NT2/D1 (cell line): Measurements from ENCODE around the gene C9orf72.

Experiments used
- DNase-seq: peaks from one replicate; pipeline ENCODE4 v3.0.0-alpha.2; 2011; ENCODE audit warnings: low read depth, low spot score
- H3K27me3 ChIP-seq: 2 replicates; pipeline ENCODE4 v1.6.0; 2011; ENCODE audit warnings: mild to moderate bottlenecking; ENCODE audit not compliant: insufficient read length, insufficient read depth
- H3K36me3 ChIP-seq: 2 replicates; pipeline ENCODE4 v1.6.1; 2011; ENCODE audit warnings: mild to moderate bottlenecking, low read length, mixed read lengths; ENCODE audit not compliant: insufficient read depth, insufficient read length
- H3K4me1 ChIP-seq: 2 replicates; pipeline ENCODE4 v1.5.1; 2011; ENCODE audit not compliant: insufficient read depth, insufficient read length
- H3K4me3 ChIP-seq: 2 replicates; pipeline ENCODE4 v1.5.1; 2011; ENCODE audit warnings: low read depth; ENCODE audit not compliant: insufficient read length
- H3K9ac ChIP-seq: 2 replicates; pipeline ENCODE4 v1.6.0; 2011; ENCODE audit warnings: low read depth; ENCODE audit not compliant: insufficient read length
- H3K9me3 ChIP-seq: 2 replicates; pipeline ENCODE4 v1.5.1; 2011; ENCODE audit warnings: mild to moderate bottlenecking, low read length; ENCODE audit not compliant: insufficient read depth
- SUZ12 ChIP-seq: IDR thresholded peaks from 2 replicates; pipeline ENCODE4 v1.6.1; 2011; ENCODE audit not compliant: insufficient read length, insufficient read depth; ENCODE audit errors: extremely low read depth
- YY1 ChIP-seq: IDR thresholded peaks from 2 replicates; pipeline ENCODE4 v1.6.1; 2011; ENCODE audit not compliant: insufficient read length, insufficient read depth
- ZNF274 ChIP-seq: IDR thresholded peaks from 2 replicates; pipeline ENCODE4 v1.6.1; 2011; ENCODE audit warnings: mild to moderate bottlenecking, low read depth, low read length

The C9orf72 gene

DNA sequence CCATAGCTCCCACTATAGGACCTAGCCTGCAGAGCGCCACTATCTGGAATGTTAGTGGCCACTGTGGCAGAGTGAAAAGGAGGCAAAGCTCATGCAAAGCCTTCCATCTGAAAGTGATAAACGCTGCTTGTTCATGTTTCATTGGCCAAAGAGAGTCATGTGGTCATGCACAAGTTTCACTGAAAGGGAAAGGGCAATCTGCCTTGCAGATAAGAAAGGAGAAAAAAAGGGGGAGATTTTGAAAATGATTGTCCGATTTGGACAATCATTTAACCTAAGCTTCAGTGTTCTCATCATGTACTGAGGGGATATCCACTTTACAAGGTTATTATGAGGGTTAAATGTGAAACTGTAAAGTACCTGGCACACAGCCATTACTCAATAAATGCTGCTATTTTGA lies 34.6 kb downstream of the C9orf72 start:
- TF ChIP-seq YY1 (no peak), SUZ12 (no peak), ZNF274 (no peak)
- no peak overlapping the region for H3K4me3 ChIP-seq
- peaks cover 3% of the 10 kb centered on the region for H3K4me1 ChIP-seq
- no peaks in the 10 kb centered on the region for H3K9me3 ChIP-seq
- H3K27me3 ChIP-seq = no peaks in the 10 kb centered on the region
- DNase-seq = no peak
- H3K36me3 ChIP-seq = no peaks in the 10 kb centered on the region
- no peak overlapping the region for H3K9ac ChIP-seq

DNA sequence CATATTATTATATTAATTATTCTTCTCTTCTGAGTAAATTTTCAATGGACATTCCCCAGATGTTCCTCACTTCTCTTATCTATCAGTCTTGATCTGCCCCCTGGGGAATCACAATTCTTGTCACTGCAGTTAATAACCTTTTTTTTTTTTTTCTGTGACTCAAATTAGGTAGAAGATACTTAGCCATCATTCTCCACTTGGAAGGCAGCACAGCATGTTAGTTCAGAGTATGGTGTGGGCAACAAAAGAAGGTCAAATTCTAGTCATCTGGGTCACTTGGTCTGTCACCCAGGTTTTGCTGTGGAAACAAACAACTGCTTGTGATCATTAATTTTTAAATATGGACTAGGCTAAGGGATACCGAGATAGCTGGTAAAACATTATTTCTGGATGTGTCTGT lies 35.5 kb downstream of the C9orf72 start:
- no peaks in the 10 kb centered on the region for H3K9me3 ChIP-seq
- no peak overlapping the region for H3K9ac ChIP-seq
- DNase-seq = no peak
- H3K4me1 ChIP-seq = peaks cover 3% of the 10 kb centered on the region
- H3K4me3 ChIP-seq = no peak overlapping the region
- H3K27me3 ChIP-seq = no peaks in the 10 kb centered on the region
- H3K36me3 ChIP-seq = no peaks in the 10 kb centered on the region
- TF ChIP-seq ZNF274 (no peak), SUZ12 (no peak), YY1 (no peak)

DNA sequence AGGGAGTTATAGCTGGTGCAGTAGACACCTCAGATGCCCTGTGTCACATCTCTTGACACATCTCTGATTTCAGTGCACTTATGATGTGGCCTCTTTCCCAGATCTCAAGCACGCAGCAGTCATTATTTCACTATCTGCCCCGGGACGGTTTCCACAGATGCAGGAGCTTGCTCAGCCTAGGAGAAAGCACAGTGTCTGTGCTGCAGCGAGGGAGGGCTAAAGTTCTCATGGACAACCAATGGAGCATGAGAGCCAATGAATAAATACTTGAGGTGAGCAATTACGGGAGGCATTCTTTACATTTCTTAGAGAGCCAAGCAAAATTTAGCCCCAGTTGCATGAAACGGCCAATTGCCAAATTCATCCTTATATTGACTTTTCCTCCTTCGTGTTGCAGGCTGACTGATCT lies 36.2 kb downstream of the C9orf72 start:
- Histone ChIP-seq H3K36me3 (no peaks in the 10 kb centered on the region), H3K27me3 (no peaks in the 10 kb centered on the region), H3K9ac (no peak overlapping the region), H3K9me3 (no peaks in the 10 kb centered on the region), H3K4me1 (peaks cover 3% of the 10 kb centered on the region), H3K4me3 (no peak overlapping the region)
- DNase-seq = no peak
- TF ChIP-seq SUZ12 (no peak), ZNF274 (no peak), YY1 (no peak)

DNA sequence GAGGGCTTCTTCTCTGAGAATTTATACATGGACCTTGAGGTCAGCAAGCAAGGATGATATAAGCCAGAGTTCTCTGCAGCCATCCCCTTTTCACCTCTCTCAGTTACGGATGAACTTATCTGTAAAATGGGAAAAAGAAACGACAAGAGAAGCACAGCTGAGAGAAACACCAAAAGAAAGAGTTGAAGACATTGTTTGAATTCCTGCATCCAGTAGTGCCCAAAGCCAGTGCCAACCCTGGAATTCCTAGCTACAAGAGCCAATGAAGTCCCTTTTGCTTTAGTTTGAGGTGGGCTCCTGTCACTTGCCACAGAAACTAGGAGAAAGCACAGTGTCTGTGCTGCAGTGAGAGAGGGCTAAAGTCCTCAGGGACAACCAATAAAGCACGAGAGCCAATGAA lies 37.1 kb downstream of the C9orf72 start:
- Histone ChIP-seq H3K4me1 (peaks cover 3% of the 10 kb centered on the region), H3K36me3 (no peaks in the 10 kb centered on the region), H3K9ac (no peak overlapping the region), H3K4me3 (no peak overlapping the region), H3K9me3 (no peaks in the 10 kb centered on the region), H3K27me3 (no peaks in the 10 kb centered on the region)
- TF ChIP-seq YY1 = no peak
- no peak for TF ChIP-seq ZNF274
- no peak for TF ChIP-seq SUZ12
- DNase-seq = peak; percentile 18

DNA sequence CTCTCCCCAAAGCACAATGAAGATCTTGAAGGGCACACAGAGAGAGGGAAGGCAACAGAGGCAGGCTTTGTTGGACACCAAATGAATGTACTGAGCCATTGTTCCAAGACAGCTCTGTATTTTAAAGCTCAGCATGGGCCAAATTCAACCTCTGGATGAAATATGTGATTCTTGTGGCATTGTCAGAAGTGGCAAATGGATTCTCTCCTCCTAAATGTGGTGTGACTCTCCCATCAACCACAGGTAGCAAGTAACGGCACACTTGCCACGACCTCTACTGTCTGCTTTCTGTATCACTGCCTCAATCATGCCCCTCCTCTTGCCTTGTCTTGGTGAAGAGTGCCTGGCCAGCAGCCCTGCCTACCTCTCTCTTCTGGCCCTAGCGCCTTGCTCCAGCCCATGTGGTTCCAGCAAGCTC lies 37.6 kb downstream of the C9orf72 start:
- H3K27me3 ChIP-seq = no peaks in the 10 kb centered on the region
- DNase-seq = peak; percentile 22
- no peak overlapping the region for H3K4me3 ChIP-seq
- H3K36me3 ChIP-seq = no peaks in the 10 kb centered on the region
- H3K4me1 ChIP-seq = peaks cover 3% of the 10 kb centered on the region
- H3K9ac ChIP-seq = no peak overlapping the region
- TF ChIP-seq YY1 = no peak
- TF ChIP-seq ZNF274 = no peak
- TF ChIP-seq SUZ12 = no peak
- H3K9me3 ChIP-seq = no peaks in the 10 kb centered on the region

DNA sequence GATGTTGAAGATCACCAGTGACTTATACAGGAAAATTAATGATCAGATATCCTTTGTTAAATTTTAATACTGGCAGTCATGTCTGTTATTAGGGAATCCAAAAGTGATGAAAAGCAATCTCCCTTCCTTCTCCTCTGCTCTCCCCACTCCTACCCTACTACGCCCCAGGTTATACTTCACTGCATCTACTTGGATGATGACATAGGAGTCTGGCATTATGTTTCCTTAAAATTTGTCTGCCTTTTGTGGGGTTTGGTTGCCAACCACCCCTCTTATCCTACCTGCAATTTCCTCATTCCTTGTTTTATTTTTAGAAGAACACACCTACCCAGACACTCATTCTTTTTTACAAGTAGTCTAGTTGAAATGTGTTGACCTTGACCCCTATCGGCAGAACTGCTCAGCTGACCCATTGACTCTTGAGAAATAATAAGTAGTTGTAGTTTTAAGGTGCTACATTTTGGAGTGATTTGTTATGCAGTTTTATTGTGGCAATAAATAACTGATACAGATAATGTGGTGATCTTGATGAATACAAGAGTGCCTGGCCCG lies 38.5 kb downstream of the C9orf72 start:
- Histone ChIP-seq H3K27me3 (no peaks in the 10 kb centered on the region), H3K9ac (no peak overlapping the region), H3K9me3 (no peaks in the 10 kb centered on the region), H3K4me1 (peaks cover 3% of the 10 kb centered on the region), H3K36me3 (no peaks in the 10 kb centered on the region), H3K4me3 (no peak overlapping the region)
- TF ChIP-seq YY1 (no peak), ZNF274 (no peak), SUZ12 (no peak)
- DNase-seq = no peak

DNA sequence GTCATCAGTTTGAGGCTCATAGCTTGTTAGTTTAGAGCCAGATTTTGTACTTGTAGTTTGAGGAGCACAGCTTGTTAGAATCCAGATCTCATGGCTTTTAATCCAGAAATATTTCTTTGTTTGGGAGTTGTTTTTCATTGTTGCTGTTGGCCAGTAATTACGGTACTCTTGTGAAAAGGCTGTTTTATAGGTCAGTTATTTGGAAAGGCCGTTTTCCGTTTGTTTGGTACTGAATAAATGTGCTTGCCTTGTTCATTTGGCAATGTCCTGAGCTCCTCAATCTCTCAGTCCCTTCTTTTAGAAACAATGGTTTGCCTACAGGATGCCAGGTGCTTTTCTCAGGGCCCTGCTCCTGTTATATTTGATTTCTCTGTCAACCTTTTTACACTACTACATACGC lies 39.1 kb downstream of the C9orf72 start:
- Histone ChIP-seq H3K9ac (no peak overlapping the region), H3K36me3 (no peaks in the 10 kb centered on the region), H3K4me1 (peaks cover 3% of the 10 kb centered on the region), H3K4me3 (no peak overlapping the region), H3K9me3 (no peaks in the 10 kb centered on the region), H3K27me3 (no peaks in the 10 kb centered on the region)
- no peak for DNase-seq
- TF ChIP-seq ZNF274 (no peak), SUZ12 (no peak), YY1 (no peak)
